Central memory CD4-positive, alpha-beta T cell (primary cell): ENCODE results near the gene ARHGEF25.
"Not testable (repeated sequence)": the region's sequence is repeated elsewhere in the genome, so short reads cannot be mapped to it uniquely, and the experiment has no call there.

Experiments used
- DNase-seq: peaks from one replicate; pipeline ENCODE4 v3.0.0; 2022

ARHGEF25 gene

GRCh38 chr12:57609781-57610553 lies 1.3 kb upstream of the ARHGEF25 start:
- no peak for DNase-seq

- DNase-seq: no peak
Measured at GRCh38 chr12:57610554-57611107, 604 bp upstream of the ARHGEF25 start.

- DNase-seq: no peak
Measured at GRCh38 chr12:57611827-57612710, 834 bp downstream of the ARHGEF25 start.

GRCh38 chr12:57612711-57613426 lies 1.6 kb downstream of the ARHGEF25 start:
- no peak for DNase-seq

GRCh38 chr12:57613427-57614109 lies 2.3 kb downstream of the ARHGEF25 start:
- no peak for DNase-seq

GRCh38 chr12:57614178-57614947 lies 3.1 kb downstream of the ARHGEF25 start:
- no peak for DNase-seq

GRCh38 chr12:57614948-57615500 lies 3.8 kb downstream of the ARHGEF25 start:
- DNase-seq: no peak

GRCh38 chr12:57615637-57616036 lies 4.4 kb downstream of the ARHGEF25 start:
- no peak for DNase-seq

- DNase-seq: no peak
Measured at GRCh38 chr12:57616383-57617101, 5.3 kb downstream of the ARHGEF25 start.

- no peak for DNase-seq
Measured at GRCh38 chr12:57617942-57618341, 6.7 kb downstream of the ARHGEF25 start.

GRCh38 chr12:57618431-57618830 lies 7.2 kb downstream of the ARHGEF25 start:
- DNase-seq: not testable (repeated sequence)

- no peak for DNase-seq
Measured at GRCh38 chr12:57618966-57619433, 7.8 kb downstream of the ARHGEF25 start.

- DNase-seq: no peak
Measured at GRCh38 chr12:57619434-57620244, 8.4 kb downstream of the ARHGEF25 start.

GRCh38 chr12:57620245-57620935 lies 9.2 kb downstream of the ARHGEF25 start:
- no peak for DNase-seq

GRCh38 chr12:57620936-57621496 lies 9.8 kb downstream of the ARHGEF25 start:
- no peak for DNase-seq

- DNase-seq: peak; percentile 26
Measured at GRCh38 chr12:57621497-57622292, 10.5 kb downstream of the ARHGEF25 start.
